Measurements from ENCODE around the gene PCMTD2. TPM values are rescaled to one million over a fixed set of nuclear protein-coding genes. Genes with fewer than 3 reads are reported as not detected.

The PCMTD2 gene
- total RNA-seq, 2 donors from 2014 or later = 23.3 to 35.7 TPM

- H3K36me3 ChIP-seq = no peaks in the 10 kb centered on the region
- no peak for DNase-seq
- H3K27me3 ChIP-seq = no peaks in the 10 kb centered on the region
- no peaks in the 10 kb centered on the region for H3K4me1 ChIP-seq
- H3K9me3 ChIP-seq = no peaks in the 10 kb centered on the region
- intact Hi-C loops (cut with DNase I) = no loop called here
- no peak for TF ChIP-seq CTCF (IDR thresholded peaks at IDR 0.05)
- H3K9ac ChIP-seq (ENCODE audit: low read depth in 2 of 2, low read length in 2 of 2) = no peak overlapping the region
- no peak overlapping the region for H3K27ac ChIP-seq
- no peak overlapping the region for H3K4me3 ChIP-seq
Measured at GRCh38 chr20:64216910-64217309, 38.6 kb upstream of the PCMTD2 start.

GRCh38 chr20:64217539-64218221 is 37.9 kb upstream of the PCMTD2 start:
- no peaks in the 10 kb centered on the region for H3K4me1 ChIP-seq
- H3K9me3 ChIP-seq = no peaks in the 10 kb centered on the region
- H3K27me3 ChIP-seq = no peaks in the 10 kb centered on the region
- no peak overlapping the region for H3K4me3 ChIP-seq
- intact Hi-C loops (cut with DNase I) = no loop called here
- no peak overlapping the region for H3K27ac ChIP-seq
- no peak for TF ChIP-seq CTCF (IDR thresholded peaks at IDR 0.05)
- H3K9ac ChIP-seq (ENCODE audit: low read depth in 2 of 2, low read length in 2 of 2) = no peak overlapping the region
- H3K36me3 ChIP-seq = no peaks in the 10 kb centered on the region
- DNase-seq = no peak

GRCh38 chr20:64219202-64219601 is 36.3 kb upstream of the PCMTD2 start:
- Histone ChIP-seq H3K9ac (ENCODE audit: low read depth in 2 of 2, low read length in 2 of 2) (no peak overlapping the region), H3K27ac (no peak overlapping the region)
- DNase-seq = no peak

GRCh38 chr20:64219730-64220129 is 35.8 kb upstream of the PCMTD2 start:
- no peak for TF ChIP-seq CTCF (IDR thresholded peaks at IDR 0.05)
- Histone ChIP-seq H3K9ac (ENCODE audit: low read depth in 2 of 2, low read length in 2 of 2) (no peak overlapping the region), H3K4me3 (no peak overlapping the region), H3K36me3 (no peaks in the 10 kb centered on the region), H3K9me3 (no peaks in the 10 kb centered on the region), H3K27me3 (no peaks in the 10 kb centered on the region), H3K27ac (no peak overlapping the region), H3K4me1 (no peaks in the 10 kb centered on the region)
- intact Hi-C loops (cut with DNase I) = no loop called here
- DNase-seq = no peak

More at GRCh38 chr20:64219202-64219601, 36.3 kb upstream of the PCMTD2 start:
- Histone ChIP-seq H3K4me3 (no peak overlapping the region), H3K27me3 (no peaks in the 10 kb centered on the region), H3K9me3 (no peaks in the 10 kb centered on the region), H3K4me1 (no peaks in the 10 kb centered on the region), H3K36me3 (no peaks in the 10 kb centered on the region)
- intact Hi-C loops (cut with DNase I) = no loop called here
- no peak for TF ChIP-seq CTCF (IDR thresholded peaks at IDR 0.05)

GRCh38 chr20:64220420-64220819 is 35.1 kb upstream of the PCMTD2 start:
- no peak for DNase-seq
- TF ChIP-seq CTCF (IDR thresholded peaks at IDR 0.05) = no peak
- no peaks in the 10 kb centered on the region for H3K4me1 ChIP-seq
- H3K36me3 ChIP-seq = no peaks in the 10 kb centered on the region
- H3K9ac ChIP-seq (ENCODE audit: low read depth in 2 of 2, low read length in 2 of 2) = no peak overlapping the region
- H3K4me3 ChIP-seq = no peak overlapping the region
- H3K27ac ChIP-seq = no peak overlapping the region
- H3K9me3 ChIP-seq = no peaks in the 10 kb centered on the region
- intact Hi-C loops (cut with DNase I) = no loop called here
- no peaks in the 10 kb centered on the region for H3K27me3 ChIP-seq

Measured in colonic mucosa (tissue), 4 donors.